Erythroblast (primary cell): ENCODE data around the gene AKT3.

Experiments used
- DNase-seq, 2 experiments: peaks; one replicate each; lab custom pipeline; 2025; lab: John Stamatoyannopoulos, UW
- GATA1 ChIP-seq: IDR thresholded peaks from 2 replicates; pipeline ENCODE4 v1.6.1; 2011; ENCODE audit warnings: low read depth, mild to moderate bottlenecking, control low read depth, low read length, moderate library complexity
- POLR2A ChIP-seq: IDR thresholded peaks from 2 replicates; pipeline ENCODE4 v1.6.1; 2011; ENCODE audit warnings: mild to moderate bottlenecking, low read length

The AKT3 gene

GRCh38 chr1:243725846-243726245 lies 124.2 kb downstream of the AKT3 start:
- no peak for DNase-seq
- TF ChIP-seq POLR2A (no peak), GATA1 (no peak)

- no peak for DNase-seq
- TF ChIP-seq GATA1 = no peak
- no peak for TF ChIP-seq POLR2A
Observed at GRCh38 chr1:243725075-243725474, 125.0 kb downstream of the AKT3 start.

GRCh38 chr1:243723458-243724043 lies 126.5 kb downstream of the AKT3 start:
- TF ChIP-seq GATA1 (no peak), POLR2A (no peak)
- no peak for DNase-seq

GRCh38 chr1:243723050-243723449 lies 127.0 kb downstream of the AKT3 start:
- no peak for DNase-seq
- no peak for TF ChIP-seq POLR2A

GRCh38 chr1:243719476-243719875 lies 130.6 kb downstream of the AKT3 start:
- TF ChIP-seq GATA1 (no peak), POLR2A (no peak)
- no peak for DNase-seq

- no peak for DNase-seq
- TF ChIP-seq GATA1 (no peak), POLR2A (no peak)
Observed at GRCh38 chr1:243718893-243719292, 131.2 kb downstream of the AKT3 start.

- TF ChIP-seq POLR2A (no peak), GATA1 (no peak)
- no peak for DNase-seq
Observed at GRCh38 chr1:243718022-243718421, 132.0 kb downstream of the AKT3 start.

- DNase-seq = no peak
- no peak for TF ChIP-seq POLR2A
Observed at GRCh38 chr1:243716906-243717305, 133.1 kb downstream of the AKT3 start.

- no peak for TF ChIP-seq GATA1
- TF ChIP-seq POLR2A = no peak
Observed at GRCh38 chr1:243715285-243715684, 134.8 kb downstream of the AKT3 start.

GRCh38 chr1:243713470-243714186 lies 136.4 kb downstream of the AKT3 start:
- DNase-seq = no peak
- TF ChIP-seq POLR2A = no peak
- TF ChIP-seq GATA1 = no peak

More at GRCh38 chr1:243715285-243715684, 134.8 kb downstream of the AKT3 start:
- DNase-seq = no peak

GRCh38 chr1:243712941-243713340 lies 137.1 kb downstream of the AKT3 start:
- no peak for TF ChIP-seq GATA1
- no peak for TF ChIP-seq POLR2A
- no peak for DNase-seq

GRCh38 chr1:243712242-243712641 lies 137.8 kb downstream of the AKT3 start:
- TF ChIP-seq GATA1 = no peak
- no peak for TF ChIP-seq POLR2A
- DNase-seq = no peak

- DNase-seq = no peak
- TF ChIP-seq POLR2A = no peak
- TF ChIP-seq GATA1 = no peak
Observed at GRCh38 chr1:243710467-243710866, 139.6 kb downstream of the AKT3 start.

- DNase-seq = no peak
- TF ChIP-seq POLR2A (no peak), GATA1 (no peak)
Observed at GRCh38 chr1:243708210-243708609, 141.8 kb downstream of the AKT3 start.

GRCh38 chr1:243706563-243706962 lies 143.5 kb downstream of the AKT3 start:
- no peak for DNase-seq

GRCh38 chr1:243705585-243705984 lies 144.5 kb downstream of the AKT3 start:
- TF ChIP-seq GATA1 (no peak), POLR2A (no peak)
- DNase-seq = no peak

More at GRCh38 chr1:243706563-243706962, 143.5 kb downstream of the AKT3 start:
- TF ChIP-seq POLR2A (no peak), GATA1 (no peak)

GRCh38 chr1:243701872-243702271 lies 148.2 kb downstream of the AKT3 start:
- TF ChIP-seq POLR2A (no peak), GATA1 (no peak)
- no peak for DNase-seq
